GM18511 (cell line): ENCODE data around the gene ZC3HAV1L.
"Not testable (repeated sequence)": the region's sequence is repeated elsewhere in the genome, so short reads cannot be mapped to it uniquely, and the experiment has no call there.

ENCODE experiments used
- ATAC-seq: cut with Tn5 transposase; IDR thresholded peaks from one replicate; pipeline ENCODE4 v1.9.1; 2021; ENCODE audit warnings: mild to moderate bottlenecking, moderate library complexity; ENCODE audit not compliant: unreplicated experiment

Gene ZC3HAV1L

GRCh38 chr7:139054656-139055055 is 18.8 kb upstream of the ZC3HAV1L start:
- not testable (repeated sequence) for ATAC-seq

GRCh38 chr7:139054101-139054500 is 18.3 kb upstream of the ZC3HAV1L start:
- no peak for ATAC-seq

GRCh38 chr7:139051655-139052054 is 15.8 kb upstream of the ZC3HAV1L start:
- ATAC-seq = no peak

GRCh38 chr7:139049936-139050335 is 14.1 kb upstream of the ZC3HAV1L start:
- ATAC-seq = no peak

- ATAC-seq = no peak
These were observed 13.3 kb upstream of the ZC3HAV1L start for GRCh38 chr7:139049111-139049510.

- no peak for ATAC-seq
These were observed 12.1 kb upstream of the ZC3HAV1L start for GRCh38 chr7:139047970-139048369.

- no peak for ATAC-seq
These were observed 10.3 kb upstream of the ZC3HAV1L start for GRCh38 chr7:139046143-139046542.

- ATAC-seq = peak; percentile 51
These were observed 9.3 kb upstream of the ZC3HAV1L start for GRCh38 chr7:139044813-139045794.

- ATAC-seq = no peak
These were observed 8.3 kb upstream of the ZC3HAV1L start for GRCh38 chr7:139043823-139044812.

- no peak for ATAC-seq
These were observed 5.7 kb upstream of the ZC3HAV1L start for GRCh38 chr7:139041378-139042085.

- ATAC-seq = no peak
These were observed 2.8 kb upstream of the ZC3HAV1L start for GRCh38 chr7:139038691-139039090.

- no peak for ATAC-seq
These were observed 1.1 kb upstream of the ZC3HAV1L start for GRCh38 chr7:139036901-139037300.

GRCh38 chr7:139034855-139035585 is 822 bp downstream of the ZC3HAV1L start:
- ATAC-seq = peak; percentile 52

- ATAC-seq = no peak
These were observed 1.5 kb downstream of the ZC3HAV1L start for GRCh38 chr7:139034336-139034735.

GRCh38 chr7:139033346-139034114 is 2.3 kb downstream of the ZC3HAV1L start:
- ATAC-seq = no peak

- no peak for ATAC-seq
These were observed 3.4 kb downstream of the ZC3HAV1L start for GRCh38 chr7:139032473-139032872.

GRCh38 chr7:139029353-139029752 is 6.5 kb downstream of the ZC3HAV1L start:
- no peak for ATAC-seq

- no peak for ATAC-seq
These were observed 9.3 kb downstream of the ZC3HAV1L start for GRCh38 chr7:139026551-139026950.

GRCh38 chr7:139025861-139026260 is 10.0 kb downstream of the ZC3HAV1L start:
- not testable (repeated sequence) for ATAC-seq
